ENCODE data around the gene MKNK1. TPM values are rescaled to one million over a fixed set of nuclear protein-coding genes. Genes with fewer than 3 reads are reported as not detected.

The MKNK1 gene
- total RNA-seq, 1 donor: 17.7 TPM

DNA sequence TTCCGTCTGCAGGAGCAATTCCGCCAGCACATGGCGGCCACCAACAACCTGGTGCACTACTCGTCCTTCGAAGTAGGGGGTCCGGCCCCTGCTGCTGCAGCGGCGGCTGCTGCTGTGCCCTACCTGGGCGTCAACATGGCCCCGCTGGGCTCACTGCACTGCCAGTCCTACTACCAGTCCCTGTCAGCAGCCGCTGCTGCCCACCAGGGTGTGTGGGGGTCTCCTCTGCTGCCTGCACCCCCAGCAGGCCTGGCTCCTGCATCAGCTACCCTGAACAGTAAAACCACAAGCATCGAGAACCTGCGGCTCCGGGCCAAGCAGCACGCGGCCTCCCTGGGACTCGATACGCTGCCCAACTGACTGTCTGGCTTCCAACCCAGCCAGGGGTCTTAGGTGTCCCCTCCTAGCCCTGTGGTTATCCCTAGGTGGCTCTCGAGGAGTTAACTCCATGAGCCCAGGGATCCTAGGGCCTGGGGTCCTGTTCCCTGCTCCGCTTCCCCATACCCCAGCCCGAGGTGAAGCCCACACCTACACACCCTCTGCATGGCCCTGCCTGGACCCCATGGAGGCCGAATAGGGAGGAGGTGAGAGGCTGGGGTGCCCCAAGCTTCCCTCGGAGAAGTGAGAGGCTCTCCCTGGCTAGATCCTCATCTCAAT lies 91.8 kb downstream of the MKNK1 start:
- DNase-seq (ENCODE audit: low read depth): no peak
- TF ChIP-seq, protein P1, sequence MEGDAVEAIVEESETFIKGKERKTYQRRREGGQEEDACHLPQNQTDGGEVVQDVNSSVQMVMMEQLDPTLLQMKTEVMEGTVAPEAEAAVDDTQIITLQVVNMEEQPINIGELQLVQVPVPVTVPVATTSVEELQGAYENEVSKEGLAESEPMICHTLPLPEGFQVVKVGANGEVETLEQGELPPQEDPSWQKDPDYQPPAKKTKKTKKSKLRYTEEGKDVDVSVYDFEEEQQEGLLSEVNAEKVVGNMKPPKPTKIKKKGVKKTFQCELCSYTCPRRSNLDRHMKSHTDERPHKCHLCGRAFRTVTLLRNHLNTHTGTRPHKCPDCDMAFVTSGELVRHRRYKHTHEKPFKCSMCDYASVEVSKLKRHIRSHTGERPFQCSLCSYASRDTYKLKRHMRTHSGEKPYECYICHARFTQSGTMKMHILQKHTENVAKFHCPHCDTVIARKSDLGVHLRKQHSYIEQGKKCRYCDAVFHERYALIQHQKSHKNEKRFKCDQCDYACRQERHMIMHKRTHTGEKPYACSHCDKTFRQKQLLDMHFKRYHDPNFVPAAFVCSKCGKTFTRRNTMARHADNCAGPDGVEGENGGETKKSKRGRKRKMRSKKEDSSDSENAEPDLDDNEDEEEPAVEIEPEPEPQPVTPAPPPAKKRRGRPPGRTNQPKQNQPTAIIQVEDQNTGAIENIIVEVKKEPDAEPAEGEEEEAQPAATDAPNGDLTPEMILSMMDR (IDR thresholded peaks at IDR 0.05; ENCODE audit: insufficient read depth, low read length): no peak

DNA sequence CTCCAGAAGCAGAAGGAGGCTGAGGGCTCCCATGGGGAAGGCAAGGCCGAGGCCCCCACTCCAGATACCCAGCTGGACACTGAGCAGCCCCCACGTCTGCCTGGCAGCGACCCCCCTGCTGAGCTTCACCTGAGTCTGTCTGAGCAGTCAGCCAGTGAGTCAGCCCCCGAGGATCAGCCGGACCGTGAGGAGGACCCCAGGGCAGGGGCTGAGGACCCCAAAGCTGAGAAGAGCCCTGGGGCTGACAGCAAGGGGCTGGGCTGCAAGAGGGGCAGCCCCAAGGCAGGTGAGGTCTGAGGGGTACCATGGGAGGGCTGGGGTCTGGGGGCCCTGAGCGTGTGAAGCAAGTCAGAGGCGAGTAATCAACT lies 93.1 kb downstream of the MKNK1 start:
- no peak overlapping the region for H3K4me3 ChIP-seq (ENCODE audit: low read depth, low read length)
- DNase-seq (ENCODE audit: low read depth): no peak
- TF ChIP-seq, protein P1 (IDR thresholded peaks at IDR 0.05; ENCODE audit: insufficient read depth, low read length): no peak

More for the DNA sequence above, 91.8 kb downstream of the MKNK1 start:
- no peak overlapping the region for H3K4me3 ChIP-seq (ENCODE audit: low read depth, low read length)

DNA sequence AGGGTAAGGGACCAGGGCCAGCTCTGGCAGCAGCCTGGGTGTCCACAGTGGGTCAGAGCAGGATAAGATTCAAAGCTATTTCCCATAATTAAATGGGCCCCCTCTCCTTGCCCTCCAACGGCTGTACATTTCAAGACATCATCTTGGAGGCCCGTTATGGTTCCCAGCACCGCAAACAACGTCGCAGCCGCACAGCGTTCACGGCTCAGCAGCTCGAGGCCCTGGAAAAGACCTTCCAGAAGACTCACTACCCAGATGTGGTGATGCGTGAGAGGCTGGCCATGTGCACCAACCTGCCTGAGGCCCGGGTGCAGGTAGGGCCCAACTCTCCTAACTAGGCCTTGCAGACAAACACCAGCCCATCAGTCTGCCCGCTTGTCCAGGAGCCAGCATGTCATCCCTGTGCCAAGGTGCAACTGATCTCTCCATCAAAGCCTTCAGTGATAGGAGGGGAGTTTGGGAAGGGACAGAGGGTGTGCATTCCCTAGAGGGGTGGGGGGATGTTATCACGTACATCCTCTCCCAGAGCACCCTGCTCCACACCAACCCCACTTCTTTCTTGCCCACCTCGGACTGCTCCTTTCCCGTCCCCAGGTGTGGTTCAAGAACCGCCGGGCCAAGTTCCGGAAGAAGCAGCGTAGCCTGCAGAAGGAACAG lies 93.6 kb downstream of the MKNK1 start:
- TF ChIP-seq, protein P1 (IDR thresholded peaks at IDR 0.05; ENCODE audit: insufficient read depth, low read length): no peak
- no peak overlapping the region for H3K4me3 ChIP-seq (ENCODE audit: low read depth, low read length)
- no peak for DNase-seq (ENCODE audit: low read depth)

DNA sequence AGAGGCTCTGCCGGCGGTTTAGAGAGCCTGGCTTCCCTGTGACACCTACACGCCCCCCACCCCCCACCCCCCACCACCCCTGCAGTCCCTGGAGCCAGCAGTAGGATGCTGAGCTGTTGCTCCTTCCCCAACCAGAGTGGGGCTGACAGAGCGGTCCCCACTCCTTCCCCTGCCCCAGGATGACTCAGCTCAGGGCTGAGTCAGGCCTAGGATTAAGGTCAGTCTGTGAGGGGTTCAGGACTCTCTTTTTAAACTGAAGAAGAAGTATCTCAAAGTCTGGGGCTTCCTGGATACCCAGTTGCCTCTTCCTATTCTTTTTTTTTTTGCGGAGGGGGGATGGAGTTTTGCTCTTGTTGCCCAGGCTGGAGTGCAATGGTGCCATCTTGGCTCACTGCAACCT lies 95.3 kb downstream of the MKNK1 start:
- TF ChIP-seq, protein P1 (IDR thresholded peaks at IDR 0.05; ENCODE audit: insufficient read depth, low read length): no peak
- no peak for DNase-seq (ENCODE audit: low read depth)
- no peak overlapping the region for H3K4me3 ChIP-seq (ENCODE audit: low read depth, low read length)

Other genes with a start within 250 kb of the MKNK1 start
- gene FAAH, start 210.0 kb downstream of the MKNK1 start, total RNA-seq (ENCODE audit: low replicate concordance): 0.18 and 0.65 TPM in 2 replicates
- gene DMBX1, start 114.4 kb downstream of the MKNK1 start, total RNA-seq (ENCODE audit: low replicate concordance): not detected in 2 replicates
- gene KNCN, start 52.6 kb downstream of the MKNK1 start, total RNA-seq (ENCODE audit: low replicate concordance): not detected in 2 replicates
- 4.4 and 7.0 TPM in 2 replicates for gene MOB3C, start 12.5 kb upstream of the MKNK1 start, total RNA-seq (ENCODE audit: low replicate concordance)
- gene ATPAF1, start 64.1 kb upstream of the MKNK1 start, total RNA-seq (ENCODE audit: low replicate concordance): 49.3 and 53.5 TPM in 2 replicates
- not detected in 2 replicates for gene TEX38, start 67.6 kb upstream of the MKNK1 start, total RNA-seq (ENCODE audit: low replicate concordance)
- gene EFCAB14, start 114.8 kb upstream of the MKNK1 start, total RNA-seq (ENCODE audit: low replicate concordance): 35.7 and 70.3 TPM in 2 replicates
- gene CYP4B1, start 194.8 kb upstream of the MKNK1 start, total RNA-seq (ENCODE audit: low replicate concordance): not detected in 2 replicates